Chondrocyte (in vitro differentiated cells): ENCODE measurements around the gene CD200R1L. TPM values are rescaled to one million over a fixed set of nuclear protein-coding genes. Genes with fewer than 3 reads are reported as not detected.

ENCODE experiments used
- DNase-seq: peaks from one replicate; pipeline ENCODE4 v3.0.0; 2021; ENCODE audit warnings: mixed read lengths, low spot score
- H3K27ac Mint-ChIP-seq: one replicate; pipeline ENCODE4 v1.8.0; 2021; ENCODE audit warnings: mild to moderate bottlenecking, moderate library complexity, mixed read lengths; ENCODE audit not compliant: unreplicated experiment
- H3K27me3 Mint-ChIP-seq: 2 replicates; pipeline ENCODE4 v1.8.0; 2021; ENCODE audit warnings: low read depth, mixed read lengths
- H3K36me3 Mint-ChIP-seq: 2 replicates; pipeline ENCODE4 v1.8.0; 2021; ENCODE audit warnings: low read depth, mixed read lengths
- H3K4me1 Mint-ChIP-seq: 2 replicates; pipeline ENCODE4 v1.8.0; 2021; ENCODE audit warnings: low read depth, mild to moderate bottlenecking, mixed read lengths
- H3K4me3 Mint-ChIP-seq: one replicate; pipeline ENCODE4 v1.8.0; 2021; ENCODE audit warnings: mild to moderate bottlenecking, moderate library complexity, mixed read lengths; ENCODE audit not compliant: unreplicated experiment
- H3K9me3 Mint-ChIP-seq: 2 replicates; pipeline ENCODE4 v1.8.0; 2021; ENCODE audit warnings: low read depth, mixed read lengths
- CTCF ChIP-seq: fragments of 200-600 bp; sonication (generic); IDR thresholded peaks from 2 replicates; pipeline ENCODE4 v1.5.0; 2021; ENCODE audit warnings: antibody characterized with exemption, mild to moderate bottlenecking, moderate library complexity
- total RNA-seq: library from RNA; stranded (reverse); gene quantifications from 3 replicates; pipeline ENCODE4 v1.2.1, GENCODE V29; 2021

Gene CD200R1L
- total RNA-seq, 1 donor from 2014 or later, result not detected

GRCh38 chr3:112822064-112823055 lies 24.3 kb downstream of the CD200R1L start:
- TF ChIP-seq CTCF, result no peak
- no peak overlapping the region for H3K4me3 Mint-ChIP-seq

DNA sequence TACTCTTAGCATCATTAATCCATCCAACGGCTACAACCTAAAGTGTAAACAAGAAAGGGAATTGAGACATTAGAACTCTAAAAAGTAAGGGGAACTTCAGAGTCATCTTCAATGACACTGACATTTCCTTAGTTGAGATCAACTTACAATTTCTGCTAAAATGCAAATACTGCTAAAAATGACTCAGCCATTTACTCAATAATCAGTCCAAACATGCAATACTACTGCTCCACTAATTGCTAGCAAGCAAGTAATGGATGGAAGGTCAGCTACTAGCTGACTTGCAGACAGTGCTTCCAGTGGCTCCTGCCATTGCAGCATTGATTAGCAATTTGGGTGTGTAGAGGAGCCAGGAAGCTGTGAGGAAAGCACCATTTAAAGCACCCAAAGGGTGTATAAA lies 28.4 kb downstream of the CD200R1L start:
- Mint-ChIP-seq H3K4me3 (no peak overlapping the region), H3K36me3 (no peaks in the 10 kb centered on the region), H3K9me3 (no peaks in the 10 kb centered on the region), H3K4me1 (peaks cover 12% of the 10 kb centered on the region), H3K27me3 (no peaks in the 10 kb centered on the region), H3K27ac (no peak overlapping the region)
- no peak for DNase-seq
- TF ChIP-seq CTCF, result no peak

More at GRCh38 chr3:112822064-112823055, 24.3 kb downstream of the CD200R1L start:
- Mint-ChIP-seq H3K27ac (no peak overlapping the region), H3K9me3 (no peaks in the 10 kb centered on the region), H3K27me3 (no peaks in the 10 kb centered on the region), H3K36me3 (no peaks in the 10 kb centered on the region), H3K4me1 (no peaks in the 10 kb centered on the region)
- DNase-seq, result no peak

GRCh38 chr3:112817797-112818196 lies 28.9 kb downstream of the CD200R1L start:
- Mint-ChIP-seq H3K4me3 (no peak overlapping the region), H3K4me1 (peaks cover 17% of the 10 kb centered on the region), H3K36me3 (no peaks in the 10 kb centered on the region), H3K9me3 (no peaks in the 10 kb centered on the region), H3K27me3 (no peaks in the 10 kb centered on the region), H3K27ac (no peak overlapping the region)
- no peak for DNase-seq
- no peak for TF ChIP-seq CTCF

- TF ChIP-seq CTCF, result no peak
- no peak for DNase-seq
- H3K36me3 Mint-ChIP-seq, result no peaks in the 10 kb centered on the region
- peaks cover 22% of the 10 kb centered on the region for H3K4me1 Mint-ChIP-seq
- no peaks in the 10 kb centered on the region for H3K27me3 Mint-ChIP-seq
- H3K9me3 Mint-ChIP-seq, result no peaks in the 10 kb centered on the region
- no peak overlapping the region for H3K27ac Mint-ChIP-seq
- no peak overlapping the region for H3K4me3 Mint-ChIP-seq
Observed at GRCh38 chr3:112817271-112817670, 29.4 kb downstream of the CD200R1L start.

GRCh38 chr3:112815981-112816380 lies 30.7 kb downstream of the CD200R1L start:
- TF ChIP-seq CTCF, result no peak
- Mint-ChIP-seq H3K27me3 (no peaks in the 10 kb centered on the region), H3K36me3 (no peaks in the 10 kb centered on the region), H3K4me3 (no peak overlapping the region), H3K27ac (no peak overlapping the region), H3K4me1 (peaks cover 35% of the 10 kb centered on the region), H3K9me3 (no peaks in the 10 kb centered on the region)
- DNase-seq, result no peak
